ENCODE measurements around the gene KIN. TPM values are rescaled to one million over a fixed set of nuclear protein-coding genes. Genes with fewer than 3 reads are reported as not detected.

The KIN gene
- total RNA-seq, 2 donors from 2014 or later = 10.9 to 11.6 TPM

- no peak for DNase-seq
- no peaks in the 10 kb centered on the region for H3K4me1 ChIP-seq
- no peak overlapping the region for H3K4me3 ChIP-seq
- H3K27me3 ChIP-seq = no peaks in the 10 kb centered on the region
- TF ChIP-seq, protein P1, sequence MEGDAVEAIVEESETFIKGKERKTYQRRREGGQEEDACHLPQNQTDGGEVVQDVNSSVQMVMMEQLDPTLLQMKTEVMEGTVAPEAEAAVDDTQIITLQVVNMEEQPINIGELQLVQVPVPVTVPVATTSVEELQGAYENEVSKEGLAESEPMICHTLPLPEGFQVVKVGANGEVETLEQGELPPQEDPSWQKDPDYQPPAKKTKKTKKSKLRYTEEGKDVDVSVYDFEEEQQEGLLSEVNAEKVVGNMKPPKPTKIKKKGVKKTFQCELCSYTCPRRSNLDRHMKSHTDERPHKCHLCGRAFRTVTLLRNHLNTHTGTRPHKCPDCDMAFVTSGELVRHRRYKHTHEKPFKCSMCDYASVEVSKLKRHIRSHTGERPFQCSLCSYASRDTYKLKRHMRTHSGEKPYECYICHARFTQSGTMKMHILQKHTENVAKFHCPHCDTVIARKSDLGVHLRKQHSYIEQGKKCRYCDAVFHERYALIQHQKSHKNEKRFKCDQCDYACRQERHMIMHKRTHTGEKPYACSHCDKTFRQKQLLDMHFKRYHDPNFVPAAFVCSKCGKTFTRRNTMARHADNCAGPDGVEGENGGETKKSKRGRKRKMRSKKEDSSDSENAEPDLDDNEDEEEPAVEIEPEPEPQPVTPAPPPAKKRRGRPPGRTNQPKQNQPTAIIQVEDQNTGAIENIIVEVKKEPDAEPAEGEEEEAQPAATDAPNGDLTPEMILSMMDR (IDR thresholded peaks at IDR 0.05) = no peak
- H3K9ac ChIP-seq (ENCODE audit: low read depth in 2 of 2, low read length in 2 of 2) = no peak overlapping the region
- H3K27ac ChIP-seq = no peak overlapping the region
- H3K9me3 ChIP-seq = no peaks in the 10 kb centered on the region
- intact Hi-C loops (cut with DNase I) = loop anchor here (10.0 kb wide), 1 partner anchor 46 kb away; the partner anchor contains the start of gene TAF3
- peaks cover 42% of the 10 kb centered on the region for H3K36me3 ChIP-seq
These were observed 19.4 kb downstream of the KIN start for GRCh38 chr10:7768417-7768816.

- intact Hi-C loops (cut with DNase I) = loop anchor here (10.0 kb wide), 1 partner anchor 48 kb away; the partner anchor contains the start of gene TAF3
- no peaks in the 10 kb centered on the region for H3K9me3 ChIP-seq
- TF ChIP-seq, protein P1 (IDR thresholded peaks at IDR 0.05) = no peak
- H3K4me1 ChIP-seq = no peaks in the 10 kb centered on the region
- H3K27ac ChIP-seq = no peak overlapping the region
- no peak overlapping the region for H3K9ac ChIP-seq (ENCODE audit: low read depth in 2 of 2, low read length in 2 of 2)
- H3K27me3 ChIP-seq = no peaks in the 10 kb centered on the region
- H3K36me3 ChIP-seq = peaks cover 49% of the 10 kb centered on the region
- no peak for DNase-seq
- H3K4me3 ChIP-seq = no peak overlapping the region
These were observed 20.6 kb downstream of the KIN start for GRCh38 chr10:7767209-7767608.

DNA sequence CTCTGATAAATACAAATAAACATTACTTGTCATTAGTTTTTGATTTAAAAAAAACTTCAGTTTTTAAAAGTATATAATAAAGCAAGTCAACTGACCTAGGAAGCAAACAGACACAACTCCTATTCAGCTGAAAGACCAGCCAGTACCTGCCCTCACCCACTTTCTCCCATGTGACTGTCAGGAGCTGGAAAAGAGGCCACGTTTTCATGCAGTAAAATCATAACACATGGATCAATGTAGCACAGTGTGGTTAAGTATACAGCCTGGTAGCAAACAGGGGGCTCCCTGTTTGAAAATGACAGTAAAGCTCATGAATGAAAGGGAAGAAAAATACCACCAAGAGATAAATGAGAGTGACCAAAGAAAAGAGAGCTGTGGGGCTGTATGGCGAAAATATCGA lies 21.6 kb downstream of the KIN start:
- Histone ChIP-seq H3K27ac (no peak overlapping the region), H3K4me1 (no peaks in the 10 kb centered on the region), H3K36me3 (peaks cover 49% of the 10 kb centered on the region), H3K4me3 (no peak overlapping the region), H3K9me3 (no peaks in the 10 kb centered on the region), H3K9ac (ENCODE audit: low read depth in 2 of 2, low read length in 2 of 2) (no peak overlapping the region), H3K27me3 (no peaks in the 10 kb centered on the region)
- TF ChIP-seq, protein P1 (IDR thresholded peaks at IDR 0.05) = no peak
- intact Hi-C loops (cut with DNase I) = loop anchor here (10.0 kb wide), 1 partner anchor 49 kb away; the partner anchor contains the start of gene TAF3
- DNase-seq = no peak

GRCh38 chr10:7763929-7764328 lies 23.9 kb downstream of the KIN start:
- no peak for DNase-seq
- no peaks in the 10 kb centered on the region for H3K9me3 ChIP-seq
- no peaks in the 10 kb centered on the region for H3K27me3 ChIP-seq
- TF ChIP-seq, protein P1 (IDR thresholded peaks at IDR 0.05) = no peak
- no peak overlapping the region for H3K4me3 ChIP-seq
- intact Hi-C loops (cut with DNase I) = loop anchor here (10.0 kb wide), 1 partner anchor 51 kb away; the partner anchor contains the start of gene TAF3
- no peaks in the 10 kb centered on the region for H3K4me1 ChIP-seq
- H3K36me3 ChIP-seq = peaks cover 36% of the 10 kb centered on the region
- no peak overlapping the region for H3K9ac ChIP-seq (ENCODE audit: low read depth in 2 of 2, low read length in 2 of 2)
- no peak overlapping the region for H3K27ac ChIP-seq

DNA sequence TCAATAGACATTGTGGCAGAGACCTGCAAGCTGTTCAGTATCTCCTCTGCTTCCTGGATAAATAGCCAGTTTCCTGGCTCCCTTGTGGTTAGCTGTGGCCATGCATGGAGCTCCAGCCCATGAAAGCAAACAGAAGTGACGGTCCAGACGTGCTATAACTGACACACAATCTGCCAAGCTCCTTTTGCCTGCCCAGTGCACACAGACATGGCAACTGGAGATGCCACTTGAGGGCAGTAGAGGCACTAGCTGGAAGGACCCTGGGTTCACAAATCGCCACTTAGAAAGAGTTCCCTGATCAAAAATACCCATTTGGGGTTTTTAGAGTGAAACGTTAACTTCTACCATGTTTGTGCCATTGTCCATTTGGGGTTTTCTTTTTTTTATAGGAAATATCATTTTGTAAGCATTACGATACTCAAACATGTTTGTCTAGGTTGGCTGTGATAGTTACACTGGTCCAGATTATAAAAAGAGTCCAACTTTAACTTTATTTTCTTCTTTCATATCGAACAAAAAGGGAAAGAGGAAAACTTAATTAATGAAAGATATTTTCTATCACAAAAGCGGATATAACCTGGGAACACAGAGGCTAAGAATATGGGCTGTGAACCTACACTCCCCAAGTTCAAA lies 31.3 kb downstream of the KIN start:
- intact Hi-C loops (cut with DNase I) = loop anchor here (10.0 kb wide), 1 partner anchor 1548 kb away; no protein-coding TSS in a partner anchor
- Histone ChIP-seq H3K36me3 (no peaks in the 10 kb centered on the region), H3K4me1 (no peaks in the 10 kb centered on the region), H3K9me3 (no peaks in the 10 kb centered on the region), H3K4me3 (no peak overlapping the region), H3K9ac (ENCODE audit: low read depth in 2 of 2, low read length in 2 of 2) (no peak overlapping the region), H3K27ac (no peak overlapping the region), H3K27me3 (no peaks in the 10 kb centered on the region)
- peak; percentile 37 for DNase-seq
- TF ChIP-seq, protein P1 (IDR thresholded peaks at IDR 0.05) = peak; percentile 36
